K562 (cell line): ENCODE results near the gene BCAM. TPM values are rescaled to one million over a fixed set of nuclear protein-coding genes. Genes with fewer than 3 reads are reported as not detected.

ENCODE experiments used
- PHF21A ChIP-seq: fragments of 450-650 bp; IDR thresholded peaks from 2 replicates; pipeline ENCODE4 v1.6.1; 2017; ENCODE audit warnings: low read depth, borderline replicate concordance
- POLR3G ChIP-seq: IDR thresholded peaks from 2 replicates; pipeline ENCODE4 v1.6.1; 2011; ENCODE audit not compliant: insufficient read length, insufficient replicate concordance; ENCODE audit errors: extremely low read depth
- RBBP5 ChIP-seq: fragments of 200-600 bp; sonication (generic); IDR thresholded peaks from 2 replicates; pipeline ENCODE4 v1.6.1; 2012; ENCODE audit warnings: borderline replicate concordance, mild to moderate bottlenecking, low read length, control low read depth, inconsistent platforms; ENCODE audit not compliant: insufficient read depth, poor library complexity, severe bottlenecking
- ZEB2 ChIP-seq: fragments of 450-650 bp; IDR thresholded peaks from 2 replicates; pipeline ENCODE4 v1.6.1; 2016
- ZNF785 ChIP-seq: fragments of 250-450 bp; sonication (Bioruptor Pico); IDR thresholded peaks from 2 replicates; pipeline ENCODE4 v1.4.0; 2020; ENCODE audit warnings: mild to moderate bottlenecking
- polyA plus RNA-seq, 8 experiments: library from polyadenylated mRNA; depleted of rRNA in 4 of 8; stranded (reverse) in 5 of 8; unstranded in 3 of 8; fragments of >200 nt; fragmentation: Nextera tagmentation in 2 of 8; fragmentation: Illumina TruSeq in 1 of 8; extraction: Ambion mirVana in 2 of 8; extraction: Trizol in 1 of 8; gene quantifications; 2 replicates each; pipeline versions ENCODE4 v1.2.1 to v1.2.3, GENCODE V29; 2011 to 2014; ENCODE audit warnings: inconsistent platforms in 1 of 8, missing spikeins in 1 of 8
- total RNA-seq, 7 experiments: library from RNA; depleted of rRNA in 6 of 7; stranded (reverse); fragments of >200 nt in 6 of 7; fragmentation: Illumina TruSeq in 2 of 7; extraction: Trizol in 2 of 7; gene quantifications; 2 replicates each; pipeline versions ENCODE4 v1.2.1 to v1.2.3, GENCODE V29; 2011 to 2021; ENCODE audit warnings: low replicate concordance in 1 of 7
- TF ChIP-seq, protein P1 (sequence below), 2 experiments: fragments of 150-350 bp in 1 of 2; IDR thresholded peaks; 2 replicates each; pipeline ENCODE4 v1.6.1; 2012 to 2016; ENCODE audit warnings: low read depth in 2 of 2, low read length in 2 of 2, mild to moderate bottlenecking in 1 of 2, moderate library complexity in 1 of 2

The BCAM gene
- total and polyA plus RNA-seq, 9 of the 15 experiments (the other 6 are each of a cell fraction or from before 2014, with no cell fraction given) = 0.07 to 1.3 (median 0.33) TPM; not detected in 2

DNA sequence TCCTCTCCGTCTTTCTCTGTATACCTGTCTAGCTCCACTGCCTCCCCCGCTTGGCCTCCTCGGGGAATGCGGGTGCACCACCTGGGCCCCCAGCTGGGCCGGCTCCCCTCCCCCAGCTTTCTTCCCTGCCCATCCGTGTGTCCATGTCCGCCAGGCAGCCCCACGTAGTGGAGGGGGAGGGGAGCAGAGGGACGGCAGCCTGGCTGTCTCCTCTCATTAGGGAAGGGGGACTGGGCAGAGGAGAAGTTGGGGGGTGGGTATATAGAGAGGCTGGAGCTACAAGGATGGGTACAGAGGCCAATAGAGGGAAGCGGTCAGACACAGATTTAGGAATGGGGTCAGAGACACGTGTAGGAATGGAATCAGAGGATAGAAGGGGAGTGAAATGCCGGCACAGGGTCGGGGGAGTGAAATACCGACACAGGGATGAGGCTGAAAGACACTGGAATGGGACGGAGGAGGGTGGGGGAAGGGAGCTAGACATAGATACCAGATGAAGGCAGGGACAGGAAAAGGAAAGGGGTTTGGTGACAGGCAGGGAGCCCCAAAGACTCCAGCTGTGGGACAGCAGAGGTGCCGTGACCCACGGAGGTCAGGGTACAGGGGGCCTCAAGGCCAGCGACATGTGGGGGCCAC lies 40.0 kb downstream of the BCAM start (continued):
- TF ChIP-seq, protein P1, sequence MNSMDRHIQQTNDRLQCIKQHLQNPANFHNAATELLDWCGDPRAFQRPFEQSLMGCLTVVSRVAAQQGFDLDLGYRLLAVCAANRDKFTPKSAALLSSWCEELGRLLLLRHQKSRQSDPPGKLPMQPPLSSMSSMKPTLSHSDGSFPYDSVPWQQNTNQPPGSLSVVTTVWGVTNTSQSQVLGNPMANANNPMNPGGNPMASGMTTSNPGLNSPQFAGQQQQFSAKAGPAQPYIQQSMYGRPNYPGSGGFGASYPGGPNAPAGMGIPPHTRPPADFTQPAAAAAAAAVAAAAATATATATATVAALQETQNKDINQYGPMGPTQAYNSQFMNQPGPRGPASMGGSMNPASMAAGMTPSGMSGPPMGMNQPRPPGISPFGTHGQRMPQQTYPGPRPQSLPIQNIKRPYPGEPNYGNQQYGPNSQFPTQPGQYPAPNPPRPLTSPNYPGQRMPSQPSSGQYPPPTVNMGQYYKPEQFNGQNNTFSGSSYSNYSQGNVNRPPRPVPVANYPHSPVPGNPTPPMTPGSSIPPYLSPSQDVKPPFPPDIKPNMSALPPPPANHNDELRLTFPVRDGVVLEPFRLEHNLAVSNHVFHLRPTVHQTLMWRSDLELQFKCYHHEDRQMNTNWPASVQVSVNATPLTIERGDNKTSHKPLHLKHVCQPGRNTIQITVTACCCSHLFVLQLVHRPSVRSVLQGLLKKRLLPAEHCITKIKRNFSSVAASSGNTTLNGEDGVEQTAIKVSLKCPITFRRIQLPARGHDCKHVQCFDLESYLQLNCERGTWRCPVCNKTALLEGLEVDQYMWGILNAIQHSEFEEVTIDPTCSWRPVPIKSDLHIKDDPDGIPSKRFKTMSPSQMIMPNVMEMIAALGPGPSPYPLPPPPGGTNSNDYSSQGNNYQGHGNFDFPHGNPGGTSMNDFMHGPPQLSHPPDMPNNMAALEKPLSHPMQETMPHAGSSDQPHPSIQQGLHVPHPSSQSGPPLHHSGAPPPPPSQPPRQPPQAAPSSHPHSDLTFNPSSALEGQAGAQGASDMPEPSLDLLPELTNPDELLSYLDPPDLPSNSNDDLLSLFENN (IDR thresholded peaks at IDR 0.05; ENCODE audit: low read depth in 2 of 2, low read length in 2 of 2) = no peak
- no peak for TF ChIP-seq POLR3G
- no peak for TF ChIP-seq ZNF785
- TF ChIP-seq PHF21A = 0 out of 2 replicates have a peak, but pooled peaks have one; percentile 18
- TF ChIP-seq ZEB2 = peak; percentile 71
- TF ChIP-seq RBBP5 = no peak
